Adrenal gland (tissue), 12 donors: ENCODE results near the gene LMAN1. TPM values are rescaled to one million over a fixed set of nuclear protein-coding genes. Genes with fewer than 3 reads are reported as not detected.

Experiments used
- DNase-seq, 7 donors: peaks; one replicate each; pipeline ENCODE4 v3.0.0-alpha.2; 2019 to 2020
- H3K27ac ChIP-seq, 5 donors: fragments of 200-600 bp; sonication (generic) in 4 of 5; 1 replicate in 3 of 5; 2 replicates in 2 of 5; pipeline versions ENCODE4 v1.5.1 to v1.8.0; 2016 to 2020; ENCODE audit warnings: mild to moderate bottlenecking in 1 of 5
- H3K27me3 ChIP-seq: fragments of 200-600 bp; 2 replicates; pipeline ENCODE4 v1.8.0; 2021
- H3K36me3 ChIP-seq, 2 donors: fragments of 200-600 bp; replicated peaks in 1 of 2; 1 replicate in 1 of 2; 2 replicates in 1 of 2; pipeline versions ENCODE4 v1.5.1 to v1.8.0; 2018 to 2022
- H3K4me1 ChIP-seq, 2 donors: fragments of 200-600 bp; replicated peaks in 1 of 2; 1 replicate in 1 of 2; 2 replicates in 1 of 2; pipeline versions ENCODE4 v1.5.1 to v1.8.0; 2018 to 2021
- H3K4me3 ChIP-seq, 4 donors: fragments of 200-600 bp; sonication (generic) in 3 of 4; one replicate each; pipeline ENCODE4 v1.5.1; 2016 to 2018
- H3K9me3 ChIP-seq, 3 donors: fragments of 200-600 bp; sonication (generic) in 1 of 3; replicated peaks in 1 of 3; 1 replicate in 2 of 3; 2 replicates in 1 of 3; pipeline versions ENCODE4 v1.5.1 to v1.8.0; 2016 to 2021
- CTCF ChIP-seq, 6 experiments: fragments of 450-650 bp in 4 of 6; fragments of 200-600 bp in 2 of 6; sonication (generic) in 1 of 6; IDR thresholded peaks; 1 replicate in 5 of 6; 2 replicates in 1 of 6; pipeline versions ENCODE4 v1.5.1 to v1.8.0; 2016 to 2021; ENCODE audit warnings: antibody characterized with exemption in 6 of 6, mild to moderate bottlenecking in 2 of 6, moderate library complexity in 1 of 6
- POLR2A ChIP-seq, 2 donors: fragments of 450-650 bp; IDR thresholded peaks; one replicate each; pipeline ENCODE4 v1.6.1; 2017; ENCODE audit warnings: antibody characterized with exemption in 2 of 2, mild to moderate bottlenecking in 2 of 2, moderate library complexity in 1 of 2
- WGBS, 4 donors: extraction: QIAGEN DNeasy Blood & Tissue Kit in 2 of 4; methylation state at CpG; one replicate each; pipeline versions ENCODE4 v1.1.5 to v1.1.7; 2013 to 2017; 5-methylcytosine and 5-hydroxymethylcytosine counted together
- intact Hi-C, 2 donors: fragments of 100-400 bp; cut with DNase I; formaldehyde crosslinking; loops; one replicate each; pipeline versions ENCODE4 v1.14.1 to v1.15.0; 2022 to 2023
- polyA plus RNA-seq, 3 donors: library from polyadenylated mRNA; stranded (reverse); fragments of 200-250 nt in 2 of 3; fragments of 350-450 nt in 1 of 3; fragmentation: Illumina TruSeq in 1 of 3; extraction: RNeasy Lipid Tissue Mini Kit (QIAGEN cat#74804) in 1 of 3; gene quantifications; one replicate each; pipeline ENCODE4 v1.2.3, GENCODE V29; 2013 to 2014
- total RNA-seq, 9 donors: library from RNA; depleted of rRNA in 4 of 9; stranded (reverse); fragments of >200 nt in 4 of 9; fragments of 120-200 nt in 1 of 9; fragmentation: NEBNext Ultra II Directional in 1 of 9; extraction: Animal tissue kit (Norgen Biotek cat#: 25700) in 1 of 9; gene quantifications; one replicate each; pipeline versions ENCODE4 v1.1.0 to v1.2.4, GENCODE V29; 2013 to 2023
- donor health status: healthy with polysubstance abuse.
- donor health status: Bipolar disorder and iron deficiency.
- donor health status: DM: yes; HTN: yes; CAD: no.
- donor health status: DM: no; HTN: no; CAD: no.
- donor health status: DM: no; HTN: no; CAD: no.
- donor health status: DM: yes; HTN: yes; CAD: no.

LMAN1 gene
- total and polyA plus RNA-seq, 12 donors = 14.3 to 186 (median 89.3) TPM

- H3K36me3 ChIP-seq = no peaks in the 10 kb centered on the region
- H3K27ac ChIP-seq = no peak overlapping the region
- no peak for TF ChIP-seq POLR2A (IDR thresholded peaks at IDR 0.05)
- TF ChIP-seq CTCF (IDR thresholded peaks at IDR 0.05) = no peak
- no peaks in the 10 kb centered on the region for H3K4me1 ChIP-seq
- peaks cover 4% of the 10 kb centered on the region for H3K27me3 ChIP-seq
- H3K4me3 ChIP-seq = no peak overlapping the region
- no peak for DNase-seq
- H3K9me3 ChIP-seq = no peaks in the 10 kb centered on the region
- intact Hi-C loops = no loop called here
- 67 to 77% (median 69%) methylated on average over 4 of the region's 4 CpGs for WGBS, 4 donors
Measured at GRCh38 chr18:59301929-59302328, 57.1 kb downstream of the LMAN1 start.

DNA sequence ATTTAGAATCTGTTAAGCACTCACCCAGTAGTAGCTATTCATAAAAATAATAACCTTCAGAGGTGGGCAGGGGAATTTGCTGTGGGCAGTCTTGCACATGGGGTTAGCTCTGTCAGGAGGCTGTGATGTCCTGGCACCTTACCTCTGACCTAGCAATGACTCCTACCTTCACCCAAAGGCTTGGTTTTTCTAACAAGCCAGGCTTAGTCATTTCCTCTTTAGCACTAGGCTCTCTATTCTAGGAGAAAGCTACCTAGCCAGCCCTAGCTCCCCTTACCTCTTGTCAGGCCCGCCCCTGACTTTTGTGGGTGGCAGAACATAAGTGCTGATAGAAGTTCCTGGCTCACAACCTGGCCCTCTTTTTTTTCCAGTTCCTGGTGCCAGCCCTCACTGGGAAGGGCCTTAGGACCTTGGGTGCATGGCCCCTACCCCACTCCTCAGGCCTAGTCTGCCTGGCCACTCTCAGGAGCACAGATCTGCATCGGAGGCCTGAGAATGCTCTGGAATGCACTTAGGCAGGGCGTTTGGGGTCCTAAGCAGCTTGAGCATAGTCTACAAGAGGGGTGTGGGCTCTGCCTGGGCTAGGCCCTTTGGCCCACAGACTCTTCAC is 58.3 kb downstream of the LMAN1 start:
- no peaks in the 10 kb centered on the region for H3K4me1 ChIP-seq
- peaks cover 3% of the 10 kb centered on the region for H3K27me3 ChIP-seq
- no peak for TF ChIP-seq CTCF (IDR thresholded peaks at IDR 0.05)
- no peak overlapping the region for H3K27ac ChIP-seq
- no peak overlapping the region for H3K4me3 ChIP-seq
- no peaks in the 10 kb centered on the region for H3K36me3 ChIP-seq
- DNase-seq = no peak
- H3K9me3 ChIP-seq = no peaks in the 10 kb centered on the region
- intact Hi-C loops = no loop called here
- 63 to 84% (median 74%) methylated on average over 3 of the region's 3 CpGs for WGBS, 4 donors

- no peak for DNase-seq
- peaks cover 3% of the 10 kb centered on the region for H3K27me3 ChIP-seq
- WGBS, 4 donors = 72 to 83% (median 75%) methylated on average over 6 to 8 of the region's 8 CpGs
- H3K27ac ChIP-seq = no peak overlapping the region
- intact Hi-C loops = no loop called here
- H3K36me3 ChIP-seq = no peaks in the 10 kb centered on the region
- no peaks in the 10 kb centered on the region for H3K9me3 ChIP-seq
- no peaks in the 10 kb centered on the region for H3K4me1 ChIP-seq
- TF ChIP-seq POLR2A (IDR thresholded peaks at IDR 0.05) (no peak), CTCF (IDR thresholded peaks at IDR 0.05) (no peak)
- H3K4me3 ChIP-seq = no peak overlapping the region
Measured at GRCh38 chr18:59298871-59299270, 60.2 kb downstream of the LMAN1 start.

GRCh38 chr18:59293317-59293716 is 65.7 kb downstream of the LMAN1 start:
- no peaks in the 10 kb centered on the region for H3K36me3 ChIP-seq
- H3K27ac ChIP-seq = no peak overlapping the region
- no peaks in the 10 kb centered on the region for H3K9me3 ChIP-seq
- H3K4me1 ChIP-seq = no peaks in the 10 kb centered on the region
- TF ChIP-seq POLR2A (IDR thresholded peaks at IDR 0.05) (no peak), CTCF (IDR thresholded peaks at IDR 0.05) (no peak)
- H3K27me3 ChIP-seq = peaks cover 3% of the 10 kb centered on the region
- intact Hi-C loops = no loop called here
- no peak overlapping the region for H3K4me3 ChIP-seq
- no peak for DNase-seq
